H1 (cell line): ENCODE results near the gene HOXB9. TPM values are rescaled to one million over a fixed set of nuclear protein-coding genes. Genes with fewer than 3 reads are reported as not detected.

Source experiments
- CHD7 ChIP-seq: fragments of 300-600 bp; sonication (generic); IDR thresholded peaks from 2 replicates; pipeline ENCODE4 v1.7.1; 2012; ENCODE audit warnings: low read length, moderate library complexity, mild to moderate bottlenecking, inconsistent platforms; ENCODE audit not compliant: insufficient replicate concordance
- polyA plus RNA-seq, 7 experiments: library from polyadenylated mRNA; depleted of rRNA in 3 of 7; stranded (reverse) in 5 of 7; unstranded in 2 of 7; fragments of >200 nt in 5 of 7; fragments of 200-250 nt in 2 of 7; gene quantifications; 1 replicate in 5 of 7; 2 replicates in 1 of 7; 4 replicates in 1 of 7; pipeline versions ENCODE4 v1.2.1 to v1.2.3, GENCODE V29; 2011 to 2013; ENCODE audit warnings: missing spikeins in 2 of 7, mixed read lengths in 2 of 7
- total RNA-seq: library from RNA; stranded (reverse); fragmentation: NEBNext Ultra II Directional; extraction: Animal tissue kit (Norgen Biotek cat#: 25700); gene quantifications from 2 replicates; pipeline ENCODE4 v1.2.1, GENCODE V29; 2021

Gene HOXB9
- total and polyA plus RNA-seq, 2 of the 8 experiments (the other 6 are each of a cell fraction or from before 2014, with no cell fraction given), result not detected

DNA sequence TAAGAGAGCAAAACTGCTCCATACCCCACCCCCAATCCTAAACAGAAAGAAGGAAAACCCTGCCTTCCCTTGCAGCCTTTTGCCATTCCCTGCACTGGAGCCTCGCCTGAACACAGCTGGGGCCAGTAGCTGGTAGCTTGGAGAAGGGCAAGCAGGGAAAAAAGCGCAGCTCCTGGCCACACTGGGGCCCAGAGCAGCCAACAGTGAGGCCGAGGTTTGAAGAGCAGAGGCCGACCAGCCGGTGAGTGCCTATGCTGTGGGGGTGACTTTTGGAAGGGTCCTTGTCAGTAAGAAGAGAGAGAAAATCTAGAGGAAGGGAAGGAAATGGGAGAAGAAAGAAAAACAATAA, 3.2 kb upstream of the HOXB9 start (continued):
- no peak for TF ChIP-seq CHD7
